ACHN (cell line): ENCODE results near the gene NRIP1.
"Not testable (repeated sequence)": the region's sequence is repeated elsewhere in the genome, so short reads cannot be mapped to it uniquely, and the experiment has no call there.

ENCODE experiments used
- DNase-seq: peaks from one replicate; pipeline ENCODE4 v3.0.0-alpha.2; 2015
- in situ Hi-C: cut with HindIII; loops from 2 replicates; pipeline ENCODE4 v1.10.0; 2017; ENCODE audit warnings: low sequenced_read_pairs, low pct_ligation_motif_present, low pct_unique_long_range_greater_than_20kb

Gene NRIP1

DNA sequence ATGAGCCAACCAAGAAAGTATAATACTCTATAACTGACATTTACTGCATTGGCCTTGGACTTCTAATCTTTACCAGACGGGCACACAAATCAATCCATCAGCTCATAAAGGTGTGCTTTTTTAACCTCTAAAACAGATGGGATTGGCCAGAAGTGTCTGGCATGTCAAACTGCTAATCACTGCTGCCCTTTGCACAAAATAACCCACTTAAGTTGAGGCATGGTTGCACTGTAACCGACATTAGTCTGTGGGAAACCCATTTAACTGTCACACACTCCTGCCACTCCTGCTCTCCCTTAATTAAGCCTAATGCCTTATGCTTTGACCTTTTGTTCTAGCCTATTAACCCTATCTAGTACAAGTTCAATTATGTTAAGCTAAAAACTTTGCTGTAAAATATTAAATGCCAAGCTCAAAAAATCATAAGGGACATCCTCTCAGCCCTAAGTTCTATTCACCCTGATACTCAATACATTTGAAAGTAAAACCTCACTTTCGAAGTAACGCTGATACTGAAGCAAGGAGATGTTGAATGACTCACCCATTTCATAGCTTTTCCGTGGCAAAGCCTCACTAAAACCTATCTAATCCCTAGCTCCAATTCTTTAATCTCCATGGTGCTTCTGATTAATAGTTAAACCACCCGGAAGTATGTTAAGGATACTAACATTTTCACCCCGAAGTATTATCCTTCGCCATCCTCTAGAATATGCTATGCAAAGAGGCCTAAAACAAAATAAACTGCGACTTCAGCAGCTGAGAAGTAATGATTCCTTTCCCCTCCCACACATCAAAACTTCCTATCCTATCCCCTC lies 12.9 kb downstream of the NRIP1 start:
- DNase-seq, result peak; percentile 67
- in situ Hi-C loops, result no loop called here

DNA sequence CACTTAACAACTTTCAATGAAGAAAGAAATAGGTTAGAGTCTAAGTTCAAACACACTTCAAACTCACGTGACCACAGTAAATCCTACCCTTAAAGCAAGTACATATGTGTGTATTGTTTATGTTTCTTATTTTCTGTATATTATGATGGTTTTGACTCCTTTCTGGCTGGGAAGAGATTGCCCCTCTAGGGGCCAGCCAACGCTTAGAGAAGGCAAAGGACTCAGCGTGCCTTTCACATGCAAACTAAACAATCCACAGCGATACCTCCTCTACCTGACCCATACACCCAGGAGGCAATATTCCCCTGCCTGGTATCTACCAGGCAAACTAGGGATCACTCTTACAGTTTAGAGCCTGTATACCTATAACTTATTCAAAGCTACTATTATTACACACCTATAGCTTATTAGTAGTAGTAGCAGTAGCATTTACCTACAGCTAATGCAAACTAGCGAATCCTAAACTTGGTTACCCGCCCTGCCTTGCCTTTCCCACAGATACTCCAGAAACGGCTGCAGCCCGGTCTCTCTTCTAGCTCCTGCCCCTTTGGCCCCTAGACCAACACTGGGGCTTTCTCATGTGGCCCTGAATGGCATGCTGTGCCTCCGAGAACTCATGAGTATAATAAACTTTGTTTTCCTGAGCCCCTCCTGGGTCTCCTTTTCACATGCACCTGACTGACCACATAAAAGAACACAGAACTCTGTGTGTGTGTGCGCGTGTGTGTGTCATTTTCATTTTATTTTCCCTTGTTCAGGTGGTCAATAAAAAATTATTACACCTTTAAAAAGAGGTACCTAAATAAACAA lies 14.0 kb downstream of the NRIP1 start:
- DNase-seq, result no peak
- in situ Hi-C loops, result no loop called here

DNA sequence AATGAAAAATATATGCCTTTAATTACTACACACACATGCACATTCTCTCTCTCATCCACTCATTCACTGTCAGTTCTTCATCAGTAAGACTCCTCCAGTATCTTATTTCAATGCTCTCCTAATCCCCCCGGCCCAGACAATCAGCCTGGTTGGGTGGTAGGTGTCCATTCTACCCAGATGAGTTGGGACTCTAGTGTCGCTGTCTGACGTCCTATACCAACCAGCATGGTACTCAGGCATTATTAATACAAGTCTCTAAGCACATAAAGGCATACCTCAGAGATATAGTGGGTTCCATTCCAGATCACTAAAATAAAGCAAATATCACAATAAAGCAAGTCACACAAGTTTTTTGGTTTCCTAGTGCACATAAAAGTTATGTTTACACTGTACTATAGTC lies 19.8 kb downstream of the NRIP1 start:
- in situ Hi-C loops, result no loop called here
- DNase-seq, result no peak

- DNase-seq, result no peak
- in situ Hi-C loops, result no loop called here
Observed at GRCh38 chr21:15042531-15042930, 22.3 kb downstream of the NRIP1 start.

DNA sequence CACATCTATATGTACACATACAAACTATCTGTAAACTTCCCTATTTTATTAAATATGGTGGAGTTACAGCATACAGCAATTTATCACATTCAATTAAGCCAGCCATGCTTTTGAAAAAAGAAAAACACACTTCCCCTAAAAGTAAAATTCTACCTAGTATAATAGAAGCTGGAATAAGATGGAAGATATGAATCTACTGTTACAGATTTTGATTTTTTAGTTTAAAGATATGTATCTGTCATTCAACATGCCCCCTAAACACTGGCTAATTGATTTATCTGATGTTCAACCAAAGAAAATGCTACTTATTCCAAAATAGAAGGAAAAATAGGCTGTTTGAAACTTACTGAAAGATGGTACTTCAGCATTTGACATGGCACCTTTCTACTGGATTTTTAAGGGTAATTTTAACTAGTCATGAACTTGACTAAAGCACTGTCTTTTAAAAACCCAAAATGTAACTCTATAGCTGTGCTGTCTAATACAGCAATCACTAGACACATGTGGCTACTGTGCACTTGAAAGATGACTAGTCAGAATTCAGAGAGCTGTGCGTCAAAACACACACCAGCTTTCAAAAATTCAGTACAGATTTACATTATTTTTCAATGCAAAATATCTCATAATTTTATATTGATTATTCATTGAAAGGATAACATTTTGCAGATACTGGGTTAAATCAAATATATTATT lies 25.0 kb downstream of the NRIP1 start:
- no peak for DNase-seq
- in situ Hi-C loops, result no loop called here

DNA sequence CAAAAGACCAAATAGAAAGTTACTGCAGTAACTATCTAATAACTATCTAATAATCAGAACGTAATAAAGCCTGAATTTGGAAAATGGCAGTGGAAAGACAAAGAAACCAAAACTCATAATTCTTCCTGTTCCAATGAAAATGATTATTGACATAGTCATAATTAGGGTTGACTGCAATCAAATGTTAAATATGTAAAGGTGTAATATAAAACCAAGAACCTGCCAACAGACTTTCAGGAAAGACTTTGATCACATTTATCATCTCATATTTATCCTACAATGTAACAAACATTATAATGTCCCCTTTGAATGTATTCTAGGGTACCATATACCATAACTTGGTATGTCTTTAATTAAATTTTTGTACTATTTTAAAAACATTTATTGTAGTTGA lies 26.9 kb downstream of the NRIP1 start:
- in situ Hi-C loops, result no loop called here
- no peak for DNase-seq

GRCh38 chr21:15037095-15037899 lies 27.5 kb downstream of the NRIP1 start:
- DNase-seq, result no peak
- in situ Hi-C loops, result no loop called here

DNA sequence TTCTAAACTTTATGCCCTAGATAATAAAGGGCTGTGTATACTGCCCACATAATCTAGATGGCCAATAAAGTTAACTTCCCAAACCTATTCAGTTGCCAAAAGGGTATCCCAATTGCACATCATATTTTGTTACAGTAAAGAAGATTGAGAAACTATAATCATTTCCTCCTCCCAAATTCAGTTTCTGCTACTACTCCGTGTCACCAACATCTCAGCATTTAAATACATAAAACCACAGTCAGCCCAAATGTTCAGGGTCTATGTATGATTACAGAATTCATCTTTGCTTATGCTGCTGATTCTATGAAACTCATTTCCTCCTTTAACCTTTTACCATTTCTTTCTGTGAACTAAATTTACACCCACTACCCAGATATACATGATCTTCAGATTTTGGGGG lies 28.6 kb downstream of the NRIP1 start:
- in situ Hi-C loops, result no loop called here
- no peak for DNase-seq

- no peak for DNase-seq
- in situ Hi-C loops, result no loop called here
Observed at GRCh38 chr21:15034126-15034853, 30.5 kb downstream of the NRIP1 start.

DNA sequence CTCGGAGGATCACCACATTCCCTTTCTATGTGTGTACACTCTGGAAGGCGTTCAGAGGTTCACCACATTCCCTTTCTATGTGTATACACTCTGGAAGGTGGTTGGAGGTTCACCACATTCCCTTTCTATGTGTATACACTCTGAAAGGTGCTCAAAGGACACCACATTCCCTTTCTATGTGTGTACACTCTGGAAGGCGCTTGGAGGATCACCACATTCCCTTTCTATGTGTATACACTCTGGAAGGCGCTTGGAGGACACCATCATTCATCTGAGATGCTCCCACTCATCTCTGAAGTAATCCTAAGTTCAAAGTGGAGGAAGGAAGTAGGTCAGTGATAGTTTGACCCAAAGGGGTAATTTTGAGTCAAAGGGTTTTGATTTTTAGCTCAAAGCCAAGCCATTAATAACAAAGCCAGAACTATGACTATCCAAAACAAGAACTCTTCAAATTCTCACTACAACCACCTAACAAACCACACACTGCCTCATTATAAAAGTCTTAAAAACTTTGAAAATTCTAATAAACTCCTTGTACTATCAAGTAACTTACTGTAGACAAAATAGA lies 32.9 kb downstream of the NRIP1 start:
- DNase-seq, result no peak
- in situ Hi-C loops, result no loop called here

DNA sequence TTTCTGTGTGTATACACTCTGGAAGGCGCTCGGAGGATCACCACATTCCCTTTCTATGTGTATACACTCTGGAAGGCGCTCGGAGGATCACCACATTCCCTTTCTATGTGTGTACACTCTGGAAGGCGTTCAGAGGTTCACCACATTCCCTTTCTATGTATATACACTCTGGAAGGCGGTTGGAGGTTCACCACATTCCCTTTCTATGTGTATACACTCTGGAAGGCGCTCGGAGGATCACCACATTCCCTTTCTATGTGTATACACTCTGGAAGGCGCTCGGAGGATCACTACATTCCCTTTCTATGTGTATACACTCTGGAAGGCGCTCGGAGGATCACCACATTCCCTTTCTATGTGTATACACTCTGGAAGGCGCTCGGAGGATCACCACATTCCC lies 33.4 kb downstream of the NRIP1 start:
- in situ Hi-C loops, DNase-seq: not testable (repeated sequence)

DNA sequence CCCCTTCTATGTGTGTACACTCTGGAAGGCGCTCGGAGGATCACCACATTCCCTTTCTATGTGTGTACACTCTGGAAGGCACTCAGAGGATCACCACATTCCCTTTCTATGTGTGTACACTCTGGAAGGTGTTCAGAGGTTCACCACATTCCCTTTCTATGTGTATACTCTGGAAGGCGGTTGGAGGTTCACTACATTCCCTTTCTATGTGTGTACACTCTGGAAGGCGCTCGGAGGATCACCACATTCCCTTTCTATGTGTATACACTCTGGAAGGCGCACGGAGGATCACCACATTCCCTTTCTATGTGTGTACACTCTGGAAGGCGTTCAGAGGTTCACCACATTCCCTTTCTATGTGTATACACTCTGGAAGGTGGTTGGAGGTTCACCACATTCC lies 33.9 kb downstream of the NRIP1 start:
- in situ Hi-C loops, DNase-seq: not testable (repeated sequence)

GRCh38 chr21:15029077-15029476 lies 35.7 kb downstream of the NRIP1 start:
- in situ Hi-C loops, result no loop called here

GRCh38 chr21:15028186-15028585 lies 36.6 kb downstream of the NRIP1 start:
- in situ Hi-C loops, result no loop called here
- DNase-seq, result no peak

More at GRCh38 chr21:15029077-15029476, 35.7 kb downstream of the NRIP1 start:
- peak; percentile 11 for DNase-seq

GRCh38 chr21:15027056-15027455 lies 37.7 kb downstream of the NRIP1 start:
- in situ Hi-C loops, result no loop called here
- no peak for DNase-seq

GRCh38 chr21:15026370-15026769 lies 38.4 kb downstream of the NRIP1 start:
- in situ Hi-C loops, result no loop called here
- DNase-seq, result no peak

DNA sequence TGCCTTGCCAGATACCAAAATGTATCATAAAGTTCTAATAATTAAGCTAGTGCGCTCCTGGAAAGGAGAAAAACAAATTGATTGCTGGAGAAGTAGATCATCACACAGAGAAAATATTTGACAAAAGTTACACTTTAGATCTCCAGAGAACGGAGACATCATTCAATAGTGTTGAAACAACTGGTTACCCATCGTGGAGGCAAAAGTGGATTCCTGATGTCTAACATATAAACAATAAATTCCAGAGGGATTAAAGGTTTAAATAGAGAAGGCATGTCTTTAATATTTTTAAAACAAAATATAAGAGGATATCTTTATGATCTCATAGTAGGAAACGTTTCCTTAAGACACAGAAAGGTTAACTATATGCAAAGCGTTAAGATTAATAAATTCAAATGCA lies 41.0 kb downstream of the NRIP1 start:
- in situ Hi-C loops, result no loop called here
- no peak for DNase-seq
